PFSK-1 (cell line): ENCODE data around the gene LOXL4.

Experiments used
- FOXP2 ChIP-seq: optimal IDR thresholded peaks from 2 replicates; pipeline ENCODE3; 2011; ENCODE audit warnings: borderline replicate concordance, control low read depth, inconsistent platforms; ENCODE audit not compliant: insufficient read depth; ENCODE audit errors: extremely low read length, extremely low read depth
- REST ChIP-seq, 2 experiments: IDR thresholded peaks; 2 replicates each; pipeline versions ENCODE4 v1.6.1 to v1.8.0; 2011 to 2012; ENCODE audit warnings: low read depth in 2 of 2, low read length in 2 of 2, control low read depth in 1 of 2, inconsistent platforms in 1 of 2, mild to moderate bottlenecking in 1 of 2, moderate library complexity in 1 of 2; ENCODE audit not compliant: insufficient read depth in 1 of 2
- TAF1 ChIP-seq: IDR thresholded peaks from 2 replicates; pipeline ENCODE4 v1.6.1; 2012; ENCODE audit warnings: low read length, control low read depth, borderline replicate concordance; ENCODE audit not compliant: insufficient read depth

GRCh38 chr10:98213740-98214139 lies 54.3 kb downstream of the LOXL4 start:
- TF ChIP-seq REST (IDR thresholded peaks at IDR 0.05; ENCODE audit: insufficient read depth in 1 of 2, low read depth in 2 of 2, low read length in 2 of 2) (no peak), TAF1 (no peak), FOXP2 (no peak)
